HG03280 (cell line): ENCODE results near the gene C1QTNF6.
A peak's percentile ranks its signal among the peaks of the same experiment; 100 is the strongest.
"Not testable (repeated sequence)": the region's sequence is repeated elsewhere in the genome, so short reads cannot be mapped to it uniquely, and the experiment has no call there.

Experiments
- ATAC-seq: cut with Tn5 transposase; IDR thresholded peaks from one replicate; pipeline ENCODE4 v1.9.1; 2021; ENCODE audit warnings: mild to moderate bottlenecking, moderate library complexity; ENCODE audit not compliant: unreplicated experiment

Gene C1QTNF6

GRCh38 chr22:37208401-37209139 lies 20.5 kb upstream of the C1QTNF6 start:
- ATAC-seq: no peak

GRCh38 chr22:37207981-37208380 lies 19.9 kb upstream of the C1QTNF6 start:
- ATAC-seq: no peak

- no peak for ATAC-seq
Observed at GRCh38 chr22:37206841-37207821, 19.1 kb upstream of the C1QTNF6 start.

- ATAC-seq: no peak
Observed at GRCh38 chr22:37206118-37206840, 18.2 kb upstream of the C1QTNF6 start.

- no peak for ATAC-seq
Observed at GRCh38 chr22:37205046-37205445, 17.0 kb upstream of the C1QTNF6 start.

GRCh38 chr22:37204045-37204655 lies 16.1 kb upstream of the C1QTNF6 start:
- ATAC-seq: no peak

- no peak for ATAC-seq
Observed at GRCh38 chr22:37203354-37204044, 15.5 kb upstream of the C1QTNF6 start.

GRCh38 chr22:37202716-37203115 lies 14.7 kb upstream of the C1QTNF6 start:
- ATAC-seq: no peak

GRCh38 chr22:37202001-37202555 lies 14.0 kb upstream of the C1QTNF6 start:
- no peak for ATAC-seq

GRCh38 chr22:37201443-37201820 lies 13.4 kb upstream of the C1QTNF6 start:
- ATAC-seq: not testable (repeated sequence)

- ATAC-seq: no peak
Observed at GRCh38 chr22:37199760-37200108, 11.7 kb upstream of the C1QTNF6 start.

- ATAC-seq: peak; percentile 93
Observed at GRCh38 chr22:37199103-37199759, 11.2 kb upstream of the C1QTNF6 start.

- peak; percentile 32 for ATAC-seq
Observed at GRCh38 chr22:37198258-37199102, 10.4 kb upstream of the C1QTNF6 start.

GRCh38 chr22:37197451-37198257 lies 9.6 kb upstream of the C1QTNF6 start:
- no peak for ATAC-seq

- no peak for ATAC-seq
Observed at GRCh38 chr22:37196539-37197450, 8.7 kb upstream of the C1QTNF6 start.

- ATAC-seq: no peak
Observed at GRCh38 chr22:37195921-37196320, 7.9 kb upstream of the C1QTNF6 start.

GRCh38 chr22:37194750-37195149 lies 6.7 kb upstream of the C1QTNF6 start:
- ATAC-seq: no peak
